ENCODE results near the gene COBLL1.
"Not testable (repeated sequence)": the region's sequence is repeated elsewhere in the genome, so short reads cannot be mapped to it uniquely, and the experiment has no call there.

Gene COBLL1

GRCh38 chr2:164719996-164720941, 121.4 kb downstream of the COBLL1 start:
- Histone ChIP-seq H3K36me3 (no peaks in the 10 kb centered on the region), H3K4me1 (no peaks in the 10 kb centered on the region), H3K9me3 (no peaks in the 10 kb centered on the region), H3K27me3 (no peaks in the 10 kb centered on the region), H3K4me3 (ENCODE audit: low read depth, low read length) (no peak overlapping the region)
- DNase-seq: no peak
- no peak for TF ChIP-seq CTCF (IDR thresholded peaks at IDR 0.05; ENCODE audit: low read depth, low read length)

- Histone ChIP-seq H3K27me3 (no peaks in the 10 kb centered on the region), H3K4me1 (no peaks in the 10 kb centered on the region), H3K4me3 (ENCODE audit: low read depth, low read length) (no peak overlapping the region), H3K36me3 (no peaks in the 10 kb centered on the region), H3K9me3 (no peaks in the 10 kb centered on the region)
- TF ChIP-seq CTCF (IDR thresholded peaks at IDR 0.05; ENCODE audit: low read depth, low read length): peak; percentile 23; the same call in 1 of the 2 replicates
- DNase-seq: no peak
Measured at GRCh38 chr2:164717000-164717803, 124.4 kb downstream of the COBLL1 start.

- no peaks in the 10 kb centered on the region for H3K27me3 ChIP-seq
- no peak for TF ChIP-seq CTCF (IDR thresholded peaks at IDR 0.05; ENCODE audit: low read depth, low read length)
- H3K4me3 ChIP-seq (ENCODE audit: low read depth, low read length): no peak overlapping the region
- no peaks in the 10 kb centered on the region for H3K36me3 ChIP-seq
- no peak for DNase-seq
- no peaks in the 10 kb centered on the region for H3K9me3 ChIP-seq
- H3K4me1 ChIP-seq: no peaks in the 10 kb centered on the region
Measured at GRCh38 chr2:164714471-164714870, 127.2 kb downstream of the COBLL1 start.

- Histone ChIP-seq H3K9me3 (no peaks in the 10 kb centered on the region), H3K36me3 (no peaks in the 10 kb centered on the region), H3K27me3 (no peaks in the 10 kb centered on the region), H3K4me3 (ENCODE audit: low read depth, low read length) (no peak overlapping the region), H3K4me1 (no peaks in the 10 kb centered on the region)
- TF ChIP-seq CTCF (IDR thresholded peaks at IDR 0.05; ENCODE audit: low read depth, low read length): no peak
- DNase-seq: no peak
Measured at GRCh38 chr2:164711766-164712138, 129.9 kb downstream of the COBLL1 start.

GRCh38 chr2:164710837-164711765, 130.5 kb downstream of the COBLL1 start:
- H3K9me3 ChIP-seq: no peaks in the 10 kb centered on the region
- H3K4me1 ChIP-seq: no peaks in the 10 kb centered on the region
- H3K27me3 ChIP-seq: no peaks in the 10 kb centered on the region
- no peak for DNase-seq
- no peak for TF ChIP-seq CTCF (IDR thresholded peaks at IDR 0.05; ENCODE audit: low read depth, low read length)
- H3K36me3 ChIP-seq: no peaks in the 10 kb centered on the region
- no peak overlapping the region for H3K4me3 ChIP-seq (ENCODE audit: low read depth, low read length)

- H3K4me1 ChIP-seq; DNase-seq; H3K27me3 ChIP-seq; H3K36me3 ChIP-seq; H3K9me3 ChIP-seq; H3K4me3 ChIP-seq (ENCODE audit: low read depth, low read length): not testable (repeated sequence)
Measured at GRCh38 chr2:164710252-164710836, 131.3 kb downstream of the COBLL1 start.
